IMR-90 (cell line): ENCODE measurements around the gene MTCL3.

ENCODE experiments used
- ATAC-seq: fragments of 200-7000 bp; cut with Tn5 transposase; 2 replicates; pipeline ENCODE4 v1.9.1; 2020; ENCODE audit warnings: low read depth, mild to moderate bottlenecking, moderate library complexity
- BruUV-seq: library from RNA; stranded (reverse); fragments of 400-500 nt; replicated peaks from 2 replicates; lab custom pipeline; 2021; lab: Mats Ljungman, UMichigan
- CTCF ChIA-PET: fragments of 300-600 bp; formaldehyde crosslinking; extraction: SDS; loops from one replicate; lab custom pipeline; 2021; ENCODE audit warnings: antibody characterized with exemption; lab: Yijun Ruan, JAX
- POLR2A ChIA-PET: fragments of 300-600 bp; sonication (Branson Sonifier 250); formaldehyde crosslinking; loops from one replicate; lab custom pipeline; 2022; ENCODE audit warnings: antibody characterized with exemption; ENCODE audit not compliant: unreplicated experiment; lab: Charles Lee
- DNase-seq: peaks from one replicate; pipeline ENCODE4 v3.0.0; 2013
- H2AFZ ChIP-seq: replicated peaks from 2 replicates; pipeline ENCODE3; 2013; ENCODE audit warnings: low read length, mild to moderate bottlenecking; ENCODE audit not compliant: poor library complexity
- H2AK5ac ChIP-seq: 2 replicates; pipeline ENCODE4 v1.6.1; 2013; ENCODE audit warnings: low read depth, low read length, inconsistent platforms
- H2AK9ac ChIP-seq: replicated peaks from 2 replicates; pipeline ENCODE3; 2013; ENCODE audit warnings: mild to moderate bottlenecking, low read depth, low read length, moderate library complexity; ENCODE audit not compliant: poor library complexity
- H2BK120ac ChIP-seq: 2 replicates; pipeline ENCODE4 v1.6.1; 2013; ENCODE audit warnings: low read depth, low read length, inconsistent platforms
- H2BK15ac ChIP-seq: 3 replicates; pipeline ENCODE4 v1.6.1; 2013; ENCODE audit warnings: low read depth, low read length, inconsistent platforms
- H2BK20ac ChIP-seq: 2 replicates; pipeline ENCODE4 v1.6.1; 2013; ENCODE audit warnings: low read depth, mild to moderate bottlenecking, inconsistent platforms, low read length, moderate library complexity
- H2BK5ac ChIP-seq: 2 replicates; pipeline ENCODE4 v1.6.1; 2013; ENCODE audit warnings: mild to moderate bottlenecking, low read depth, low read length, inconsistent platforms; ENCODE audit not compliant: poor library complexity, severe bottlenecking
- H3K14ac ChIP-seq: replicated peaks from 2 replicates; pipeline ENCODE4 v1.6.1; 2013; ENCODE audit warnings: low read depth, low read length, inconsistent platforms
- H3K18ac ChIP-seq: 2 replicates; pipeline ENCODE4 v1.6.1; 2013; ENCODE audit warnings: low read depth, low read length, control low read depth
- H3K23ac ChIP-seq: 2 replicates; pipeline ENCODE4 v1.6.1; 2013; ENCODE audit warnings: low read depth, low read length, inconsistent platforms
- H3K27ac ChIP-seq: 2 replicates; pipeline ENCODE4 v1.5.1; 2013; ENCODE audit warnings: mild to moderate bottlenecking, control low read depth, low read length; ENCODE audit not compliant: insufficient read depth
- H3K27me3 ChIP-seq: 2 replicates; pipeline ENCODE4 v1.6.1; 2013; ENCODE audit warnings: low read length; ENCODE audit not compliant: control insufficient read depth, insufficient read depth
- H3K36me3 ChIP-seq: 2 replicates; pipeline ENCODE4 v1.6.1; 2013; ENCODE audit warnings: low read length, mixed read lengths; ENCODE audit not compliant: control insufficient read depth, insufficient read depth
- H3K4ac ChIP-seq: 2 replicates; pipeline ENCODE4 v1.6.1; 2013; ENCODE audit warnings: low read depth, low read length, inconsistent platforms
- H3K4me1 ChIP-seq: 2 replicates; pipeline ENCODE4 v1.6.1; 2013; ENCODE audit warnings: low read length, mixed read lengths; ENCODE audit not compliant: control insufficient read depth, insufficient read depth
- H3K4me2 ChIP-seq: 2 replicates; pipeline ENCODE4 v1.6.1; 2013; ENCODE audit warnings: low read depth, mild to moderate bottlenecking, control low read depth, low read length, moderate library complexity
- H3K4me3 ChIP-seq: 2 replicates; pipeline ENCODE4 v1.5.1; 2013; ENCODE audit warnings: low read depth, mild to moderate bottlenecking, control low read depth, low read length, moderate library complexity; ENCODE audit not compliant: insufficient read depth
- H3K56ac ChIP-seq: 2 replicates; pipeline ENCODE4 v1.6.1; 2013; ENCODE audit warnings: low read length, inconsistent platforms; ENCODE audit not compliant: insufficient read depth; ENCODE audit errors: extremely low read depth
- H3K79me1 ChIP-seq, 2 experiments: 2 replicates each; pipeline ENCODE4 v1.6.1; 2013; ENCODE audit warnings: low read length in 2 of 2, inconsistent platforms in 1 of 2, low read depth in 1 of 2
- H3K9ac ChIP-seq: 2 replicates; pipeline ENCODE4 v1.6.1; 2013; ENCODE audit warnings: low read depth, low read length, control low read depth
- H3K9me1 ChIP-seq: 2 replicates; pipeline ENCODE4 v1.6.1; 2013; ENCODE audit warnings: low read length, inconsistent platforms; ENCODE audit not compliant: insufficient read depth
- H3K9me3 ChIP-seq: 2 replicates; pipeline ENCODE4 v1.6.1; 2013; ENCODE audit warnings: low read length; ENCODE audit not compliant: control insufficient read depth, insufficient read depth
- H4K20me1 ChIP-seq: 2 replicates; pipeline ENCODE4 v1.6.1; 2013; ENCODE audit warnings: low read length, inconsistent platforms; ENCODE audit not compliant: insufficient read depth
- H4K5ac ChIP-seq: 2 replicates; pipeline ENCODE4 v1.6.1; 2013; ENCODE audit warnings: mild to moderate bottlenecking, low read depth, low read length, control low read depth
- H4K8ac ChIP-seq, 2 experiments: 2 replicates each; pipeline ENCODE4 v1.6.1; 2013; ENCODE audit warnings: low read depth in 2 of 2, low read length in 2 of 2, control low read depth in 1 of 2, inconsistent platforms in 1 of 2
- H4K91ac ChIP-seq: 2 replicates; pipeline ENCODE4 v1.6.1; 2013; ENCODE audit warnings: low read depth, low read length, inconsistent platforms; ENCODE audit not compliant: insufficient read depth
- BHLHE40 ChIP-seq: fragments of 150-350 bp; IDR thresholded peaks from 2 replicates; pipeline ENCODE4 v1.6.1; 2016; ENCODE audit warnings: mild to moderate bottlenecking, low read depth, low read length
- CEBPB ChIP-seq: IDR thresholded peaks from 2 replicates; pipeline ENCODE4 v1.6.1; 2012; ENCODE audit warnings: low read depth, low read length, improper control_type of control experiment
- CHD1 ChIP-seq: IDR thresholded peaks from 2 replicates; pipeline ENCODE4 v1.6.1; 2012; ENCODE audit warnings: low read depth, low read length, improper control_type of control experiment
- MAFK ChIP-seq: IDR thresholded peaks from 2 replicates; pipeline ENCODE4 v1.6.1; 2012; ENCODE audit warnings: low read depth, low read length, improper control_type of control experiment
- MAZ ChIP-seq: IDR thresholded peaks from 2 replicates; pipeline ENCODE4 v1.6.1; 2012; ENCODE audit warnings: low read depth, mild to moderate bottlenecking, low read length, improper control_type of control experiment, moderate library complexity, borderline replicate concordance
- NFE2L2 ChIP-seq: fragments of 150-350 bp; IDR thresholded peaks from 2 replicates; pipeline ENCODE4 v1.6.1; 2016; ENCODE audit warnings: low read depth, mild to moderate bottlenecking, low read length
- RAD21 ChIP-seq: IDR thresholded peaks from 2 replicates; pipeline ENCODE4 v1.6.1; 2012; ENCODE audit warnings: low read length, improper control_type of control experiment
- RCOR1 ChIP-seq: IDR thresholded peaks from 2 replicates; pipeline ENCODE4 v1.6.1; 2012; ENCODE audit warnings: mild to moderate bottlenecking, low read length, improper control_type of control experiment; ENCODE audit not compliant: insufficient replicate concordance
- SMC3 ChIP-seq: fragments of 150-350 bp; IDR thresholded peaks from 2 replicates; pipeline ENCODE4 v1.6.1; 2016; ENCODE audit warnings: low read depth, mild to moderate bottlenecking, antibody characterized with exemption, low read length, moderate library complexity
- WGBS, 2 experiments: methylation state at CpG; one replicate each; pipeline versions ENCODE4 v1.1.5 to v1.1.7; 2013; ENCODE audit warnings: missing lambda C conversion rate in 2 of 2; ENCODE audit not compliant: insufficient read length in 1 of 2; ENCODE audit errors: extremely low coverage in 2 of 2; 5-methylcytosine and 5-hydroxymethylcytosine counted together
- dilution Hi-C: fragments of 300-500 bp; cut with HindIII; formaldehyde crosslinking; loops from one replicate; pipeline ENCODE4 v1.14.3; 2018; ENCODE audit warnings: low sequenced_read_pairs; ENCODE audit not compliant: unreplicated experiment
- in situ Hi-C: fragments of 300-500 bp; cut with MboI; formaldehyde crosslinking; loops from 3 replicates; pipeline ENCODE4 v1.14.3; 2019; ENCODE audit warnings: low sequenced_read_pairs, inconsistent platforms, mixed read lengths
- intact Hi-C: fragments of 100-400 bp; cut with micrococcal nuclease; formaldehyde crosslinking; loops from 2 replicates; pipeline ENCODE4 v1.10.0; 2022
- TF ChIP-seq, protein P1 (sequence below): conservative IDR thresholded peaks from 2 replicates; pipeline ENCODE4 v1.5.1; 2012; ENCODE audit warnings: mild to moderate bottlenecking, low read depth, low read length, improper control_type of control experiment

MTCL3 gene

GRCh38 chr6:127554435-127555006 is 35.4 kb upstream of the MTCL3 start:
- H3K9me3 ChIP-seq, result no peaks in the 10 kb centered on the region
- no peak overlapping the region for H3K4ac ChIP-seq
- H3K56ac ChIP-seq, result no peak overlapping the region
- no peak overlapping the region for H3K18ac ChIP-seq
- peak; percentile 27 for DNase-seq
- H3K4me3 ChIP-seq, result no peak overlapping the region
- no peak overlapping the region for H3K27ac ChIP-seq
- intact Hi-C loops, result loop anchor here (1.0 to 2.0 kb wide), 2 partner anchors 88 to 136 kb away; no protein-coding TSS in a partner anchor
- dilution Hi-C loops, result no loop called here
- H2BK15ac ChIP-seq, result no peak overlapping the region
- no peak overlapping the region for H3K23ac ChIP-seq
- no peak overlapping the region for H2AFZ ChIP-seq
- no peaks in the 10 kb centered on the region; the same call in 1 of the 2 replicates for H3K27me3 ChIP-seq
- no peak overlapping the region for H2BK20ac ChIP-seq
- ChIA-PET CTCF (interaction anchor here (1.0 to 1.2 kb wide), 2 partner anchors 133 to 135 kb away, joined by 3 to 4 read pairs; no protein-coding TSS in a partner anchor), POLR2A (no interaction called here)
- BruUV-seq, result no TSS peak
- no peak overlapping the region for H2BK120ac ChIP-seq
- H4K20me1 ChIP-seq, result no peaks in the 10 kb centered on the region
- no peak overlapping the region for H4K5ac ChIP-seq
- TF ChIP-seq MAZ (no peak), CHD1 (no peak), SMC3 (no peak), RCOR1 (no peak), RAD21 (peak; percentile 60), BHLHE40 (no peak), CEBPB (no peak), NFE2L2 (no peak), MAFK (no peak)
- TF ChIP-seq, protein P1, sequence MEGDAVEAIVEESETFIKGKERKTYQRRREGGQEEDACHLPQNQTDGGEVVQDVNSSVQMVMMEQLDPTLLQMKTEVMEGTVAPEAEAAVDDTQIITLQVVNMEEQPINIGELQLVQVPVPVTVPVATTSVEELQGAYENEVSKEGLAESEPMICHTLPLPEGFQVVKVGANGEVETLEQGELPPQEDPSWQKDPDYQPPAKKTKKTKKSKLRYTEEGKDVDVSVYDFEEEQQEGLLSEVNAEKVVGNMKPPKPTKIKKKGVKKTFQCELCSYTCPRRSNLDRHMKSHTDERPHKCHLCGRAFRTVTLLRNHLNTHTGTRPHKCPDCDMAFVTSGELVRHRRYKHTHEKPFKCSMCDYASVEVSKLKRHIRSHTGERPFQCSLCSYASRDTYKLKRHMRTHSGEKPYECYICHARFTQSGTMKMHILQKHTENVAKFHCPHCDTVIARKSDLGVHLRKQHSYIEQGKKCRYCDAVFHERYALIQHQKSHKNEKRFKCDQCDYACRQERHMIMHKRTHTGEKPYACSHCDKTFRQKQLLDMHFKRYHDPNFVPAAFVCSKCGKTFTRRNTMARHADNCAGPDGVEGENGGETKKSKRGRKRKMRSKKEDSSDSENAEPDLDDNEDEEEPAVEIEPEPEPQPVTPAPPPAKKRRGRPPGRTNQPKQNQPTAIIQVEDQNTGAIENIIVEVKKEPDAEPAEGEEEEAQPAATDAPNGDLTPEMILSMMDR, result peak; percentile 37
- H2BK5ac ChIP-seq, result no peak overlapping the region
- no peak overlapping the region for H3K9ac ChIP-seq
- in situ Hi-C loops, result loop anchor here (10.0 kb wide), 1 partner anchor 90 kb away; no protein-coding TSS in a partner anchor
- H3K9me1 ChIP-seq, result no peaks in the 10 kb centered on the region
- H4K8ac ChIP-seq, result no peak overlapping the region
- no peak overlapping the region for H2AK9ac ChIP-seq
- H3K36me3 ChIP-seq, result no peaks in the 10 kb centered on the region
- ATAC-seq, result peak; percentile 73
- H3K4me1 ChIP-seq, result no peaks in the 10 kb centered on the region
- no peak overlapping the region for H4K91ac ChIP-seq
- 40% methylated on average over 1 of the region's 2 CpGs; no CpG with 5 or more reads in 1 of the 2 experiments for WGBS, 2 experiments
- H2AK5ac ChIP-seq, result no peak overlapping the region
- H3K14ac ChIP-seq, result no peak overlapping the region
- no peak overlapping the region for H3K4me2 ChIP-seq
- H3K79me1 ChIP-seq, result no peaks in the 10 kb centered on the region
